ENCODE data around the gene MOV10L1. TPM values are rescaled to one million over a fixed set of nuclear protein-coding genes. Genes with fewer than 3 reads are reported as not detected.

The MOV10L1 gene
- total RNA-seq, 4 donors from 2014 or later, result 0.67 TPM; not detected in 3

DNA sequence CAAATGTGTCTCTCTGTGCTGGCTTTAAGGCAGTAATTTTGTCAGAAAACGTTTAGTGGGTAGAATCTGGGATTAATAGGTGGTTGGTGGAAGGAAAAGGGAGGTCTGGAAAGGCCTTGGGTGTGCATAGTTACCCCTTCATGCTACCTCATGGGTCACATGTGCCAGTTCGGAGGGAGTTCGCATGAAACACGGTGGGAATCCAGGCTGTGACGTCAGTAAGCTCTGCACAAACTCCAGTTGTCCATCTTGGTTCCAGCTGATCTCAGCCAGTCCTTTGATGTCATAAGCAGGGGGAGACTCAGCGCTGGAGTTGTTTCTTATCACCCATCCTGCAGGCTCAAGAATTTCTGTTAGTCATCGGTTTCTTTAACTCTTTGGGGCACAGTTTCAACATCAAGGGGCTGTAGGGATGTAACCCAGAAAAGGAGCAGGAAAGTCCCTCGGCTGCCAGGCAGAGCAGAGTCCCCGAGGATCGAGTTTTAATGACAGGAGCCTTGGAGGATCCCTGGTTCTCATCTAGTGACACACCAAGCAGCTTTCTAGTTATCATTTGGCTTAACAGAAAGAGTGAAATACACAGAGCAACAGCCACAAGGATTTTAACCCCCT is 28.9 kb downstream of the MOV10L1 start:
- TF ChIP-seq, protein P1, sequence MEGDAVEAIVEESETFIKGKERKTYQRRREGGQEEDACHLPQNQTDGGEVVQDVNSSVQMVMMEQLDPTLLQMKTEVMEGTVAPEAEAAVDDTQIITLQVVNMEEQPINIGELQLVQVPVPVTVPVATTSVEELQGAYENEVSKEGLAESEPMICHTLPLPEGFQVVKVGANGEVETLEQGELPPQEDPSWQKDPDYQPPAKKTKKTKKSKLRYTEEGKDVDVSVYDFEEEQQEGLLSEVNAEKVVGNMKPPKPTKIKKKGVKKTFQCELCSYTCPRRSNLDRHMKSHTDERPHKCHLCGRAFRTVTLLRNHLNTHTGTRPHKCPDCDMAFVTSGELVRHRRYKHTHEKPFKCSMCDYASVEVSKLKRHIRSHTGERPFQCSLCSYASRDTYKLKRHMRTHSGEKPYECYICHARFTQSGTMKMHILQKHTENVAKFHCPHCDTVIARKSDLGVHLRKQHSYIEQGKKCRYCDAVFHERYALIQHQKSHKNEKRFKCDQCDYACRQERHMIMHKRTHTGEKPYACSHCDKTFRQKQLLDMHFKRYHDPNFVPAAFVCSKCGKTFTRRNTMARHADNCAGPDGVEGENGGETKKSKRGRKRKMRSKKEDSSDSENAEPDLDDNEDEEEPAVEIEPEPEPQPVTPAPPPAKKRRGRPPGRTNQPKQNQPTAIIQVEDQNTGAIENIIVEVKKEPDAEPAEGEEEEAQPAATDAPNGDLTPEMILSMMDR (IDR thresholded peaks at IDR 0.05), result no peak
- TF ChIP-seq POLR2A (IDR thresholded peaks at IDR 0.05), result no peak
- peaks cover 0 to 7% (median 0%) of the 10 kb centered on the region in 4 donors for H3K4me1 ChIP-seq
- no peaks in the 10 kb centered on the region for H3K36me3 ChIP-seq
- no peak for DNase-seq
- H3K4me3 ChIP-seq, result no peak overlapping the region
- peaks cover 0 to 7% (median 0%) of the 10 kb centered on the region in 4 donors for H3K9me3 ChIP-seq
- peak overlapping the region in 1 of 4 donors; percentile 8 for H3K27ac ChIP-seq
- H3K27me3 ChIP-seq, result no peaks in the 10 kb centered on the region

DNA sequence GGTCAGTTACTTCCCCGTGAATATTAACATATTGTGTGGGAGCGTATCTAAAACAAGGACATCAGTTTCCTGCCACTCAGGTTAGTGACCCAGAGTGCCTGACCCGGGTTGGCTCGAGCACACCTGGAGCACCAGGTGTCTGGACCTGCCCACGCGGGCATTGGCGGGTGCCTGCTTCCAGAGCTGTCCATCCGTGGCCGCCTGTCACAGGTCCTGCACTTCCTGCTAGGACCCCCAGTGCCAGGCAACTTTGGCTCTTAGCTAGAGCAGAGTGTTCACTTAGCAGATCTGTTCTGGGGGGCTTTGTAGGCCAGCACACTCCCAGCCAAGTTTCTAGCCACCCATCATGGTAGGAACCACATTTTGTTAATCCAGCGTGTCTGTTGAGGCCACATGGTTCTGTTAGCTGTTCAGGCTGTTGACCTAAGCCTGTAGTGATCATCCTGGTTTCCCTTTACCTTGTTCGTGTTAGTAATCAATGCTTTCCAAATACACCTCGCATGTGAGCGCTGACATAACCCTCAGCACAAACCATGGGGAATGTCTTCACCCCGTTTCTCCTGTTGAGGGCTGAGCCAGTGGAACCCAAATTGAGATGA is 29.5 kb downstream of the MOV10L1 start:
- TF ChIP-seq POLR2A (IDR thresholded peaks at IDR 0.05), result no peak
- TF ChIP-seq, protein P1 (IDR thresholded peaks at IDR 0.05), result no peak
- H3K4me3 ChIP-seq, result no peak overlapping the region
- H3K27ac ChIP-seq, result peak overlapping the region in 1 of 4 donors; percentile 8
- no peaks in the 10 kb centered on the region for H3K27me3 ChIP-seq
- peaks cover 0 to 7% (median 0%) of the 10 kb centered on the region in 4 donors for H3K9me3 ChIP-seq
- H3K36me3 ChIP-seq, result no peaks in the 10 kb centered on the region
- DNase-seq, result no peak
- H3K4me1 ChIP-seq, result peaks cover 0 to 7% (median 0%) of the 10 kb centered on the region in 4 donors

GRCh38 chr22:50119768-50120251 is 30.0 kb downstream of the MOV10L1 start:
- no peak overlapping the region for H3K27ac ChIP-seq
- no peak for DNase-seq
- peaks cover 0 to 7% (median 0%) of the 10 kb centered on the region in 4 donors for H3K4me1 ChIP-seq
- no peaks in the 10 kb centered on the region for H3K27me3 ChIP-seq
- H3K4me3 ChIP-seq, result no peak overlapping the region
- H3K36me3 ChIP-seq, result no peaks in the 10 kb centered on the region
- no peak for TF ChIP-seq POLR2A (IDR thresholded peaks at IDR 0.05)
- TF ChIP-seq, protein P1 (IDR thresholded peaks at IDR 0.05), result no peak
- H3K9me3 ChIP-seq, result peaks cover 0 to 7% (median 0%) of the 10 kb centered on the region in 4 donors

GRCh38 chr22:50121202-50121740 is 31.5 kb downstream of the MOV10L1 start:
- H3K27ac ChIP-seq, result no peak overlapping the region
- peaks cover 0 to 7% (median 0%) of the 10 kb centered on the region in 4 donors for H3K9me3 ChIP-seq
- H3K27me3 ChIP-seq, result no peaks in the 10 kb centered on the region
- no peaks in the 10 kb centered on the region for H3K36me3 ChIP-seq
- DNase-seq, result no peak
- no peak overlapping the region for H3K4me3 ChIP-seq
- H3K4me1 ChIP-seq, result peaks cover 0 to 7% (median 0%) of the 10 kb centered on the region in 4 donors
- no peak for TF ChIP-seq POLR2A (IDR thresholded peaks at IDR 0.05)
- TF ChIP-seq, protein P1 (IDR thresholded peaks at IDR 0.05), result no peak

DNA sequence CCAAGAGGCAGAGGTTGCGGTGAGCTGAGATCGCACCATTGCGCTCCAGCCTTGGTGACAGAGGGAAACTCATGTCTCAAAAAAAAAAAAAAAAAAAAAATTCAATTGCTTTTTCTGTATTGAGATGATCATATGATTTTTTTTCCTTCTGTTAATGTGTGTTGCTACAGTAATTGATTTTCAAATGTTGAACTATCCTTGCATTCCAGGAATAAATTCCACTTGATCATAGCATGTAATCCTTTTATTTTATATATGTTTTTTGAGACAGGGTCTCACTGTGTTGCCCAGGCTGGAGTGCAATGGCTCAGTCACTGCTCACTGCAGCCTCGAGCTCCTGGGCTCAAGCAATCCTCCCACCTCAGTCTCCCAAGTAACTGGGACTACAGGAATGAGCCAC is 33.3 kb downstream of the MOV10L1 start:
- Histone ChIP-seq H3K27ac (no peak overlapping the region), H3K4me1 (peaks cover 0 to 7% (median 0%) of the 10 kb centered on the region in 4 donors), H3K9me3 (peaks cover 0 to 7% (median 0%) of the 10 kb centered on the region in 4 donors), H3K4me3 (no peak overlapping the region), H3K36me3 (no peaks in the 10 kb centered on the region), H3K27me3 (no peaks in the 10 kb centered on the region)
- TF ChIP-seq POLR2A (IDR thresholded peaks at IDR 0.05), result no peak
- TF ChIP-seq, protein P1 (IDR thresholded peaks at IDR 0.05), result no peak
- no peak for DNase-seq

All from Peyer's patch (tissue), 4 donors.